PFSK-1 (cell line): Measurements from ENCODE around the gene PPP1R2B.

Experiments used
- FOXP2 ChIP-seq: optimal IDR thresholded peaks from 2 replicates; pipeline ENCODE3; 2011; ENCODE audit warnings: borderline replicate concordance, control low read depth, inconsistent platforms; ENCODE audit not compliant: insufficient read depth; ENCODE audit errors: extremely low read length, extremely low read depth
- POLR2AphosphoS5 ChIP-seq: IDR thresholded peaks from 2 replicates; pipeline ENCODE4 v1.6.1; 2012; ENCODE audit warnings: low read depth, mild to moderate bottlenecking, control low read depth, low read length, moderate library complexity
- REST ChIP-seq, 2 experiments: IDR thresholded peaks; 2 replicates each; pipeline versions ENCODE4 v1.6.1 to v1.8.0; 2011 to 2012; ENCODE audit warnings: low read depth in 2 of 2, low read length in 2 of 2, control low read depth in 1 of 2, inconsistent platforms in 1 of 2, mild to moderate bottlenecking in 1 of 2, moderate library complexity in 1 of 2; ENCODE audit not compliant: insufficient read depth in 1 of 2
- SIN3A ChIP-seq: IDR thresholded peaks from 2 replicates; pipeline ENCODE4 v1.6.1; 2012; ENCODE audit warnings: mild to moderate bottlenecking, low read length, moderate library complexity, borderline replicate concordance; ENCODE audit not compliant: insufficient read depth
- TAF1 ChIP-seq: IDR thresholded peaks from 2 replicates; pipeline ENCODE4 v1.6.1; 2012; ENCODE audit warnings: low read length, control low read depth, borderline replicate concordance; ENCODE audit not compliant: insufficient read depth

- TF ChIP-seq REST (IDR thresholded peaks at IDR 0.05; ENCODE audit: insufficient read depth in 1 of 2, low read depth in 2 of 2, low read length in 2 of 2), result no peak
- TF ChIP-seq TAF1, result no peak
- no peak for TF ChIP-seq POLR2AphosphoS5
- no peak for TF ChIP-seq SIN3A
- no peak for TF ChIP-seq FOXP2
These were observed 46.7 kb upstream of the PPP1R2B start for GRCh38 chr5:156803404-156803803.
